CD4-positive, alpha-beta T cell treated with Interleukin-15 for 1 hour (primary cell): ENCODE results near the gene MYO18B.

ENCODE experiments used
- DNase-seq: peaks from one replicate; pipeline ENCODE4 v3.0.0-alpha.2; 2020

Gene MYO18B

DNA sequence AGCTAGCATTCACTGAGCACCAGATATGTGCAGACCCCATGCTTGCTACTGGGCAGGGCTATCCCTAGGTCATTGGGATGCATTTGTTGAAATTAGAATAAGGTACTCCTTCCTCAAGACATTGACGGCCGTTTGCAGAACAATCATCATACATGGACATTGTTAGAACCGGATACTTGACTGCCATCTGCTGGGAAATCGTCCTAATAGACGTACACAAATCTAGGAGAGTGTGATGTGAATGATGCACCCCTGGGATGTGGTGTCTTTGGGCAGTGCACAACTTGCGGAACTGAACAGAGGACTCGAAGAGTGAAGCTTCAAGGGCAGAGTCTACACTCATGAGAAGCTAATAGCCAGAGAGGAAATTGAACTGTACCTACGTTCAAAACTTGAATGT, 35.9 kb downstream of the MYO18B start:
- no peak for DNase-seq

DNA sequence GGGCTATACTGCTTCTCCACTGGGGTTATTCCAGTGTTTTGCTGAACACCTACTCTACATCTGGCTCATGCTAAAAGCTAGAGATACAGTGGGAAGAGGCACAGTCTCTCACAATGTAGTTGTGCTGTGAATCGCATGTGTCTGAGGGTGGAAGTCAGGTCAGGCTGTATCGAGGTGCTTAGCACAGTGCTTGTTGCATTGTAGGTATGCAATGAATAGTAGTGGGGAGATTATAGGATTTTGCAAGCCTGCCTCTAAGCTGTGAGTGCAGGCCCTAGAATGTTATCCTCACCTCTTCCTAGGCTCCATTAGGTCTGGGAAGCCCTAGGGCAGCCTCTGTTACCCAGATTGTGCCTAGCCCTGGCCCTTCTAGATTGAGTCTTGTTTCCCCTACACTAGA, 37.4 kb downstream of the MYO18B start:
- no peak for DNase-seq

- DNase-seq = no peak
Observed at GRCh38 chr22:25779890-25780289, 37.9 kb downstream of the MYO18B start.

DNA sequence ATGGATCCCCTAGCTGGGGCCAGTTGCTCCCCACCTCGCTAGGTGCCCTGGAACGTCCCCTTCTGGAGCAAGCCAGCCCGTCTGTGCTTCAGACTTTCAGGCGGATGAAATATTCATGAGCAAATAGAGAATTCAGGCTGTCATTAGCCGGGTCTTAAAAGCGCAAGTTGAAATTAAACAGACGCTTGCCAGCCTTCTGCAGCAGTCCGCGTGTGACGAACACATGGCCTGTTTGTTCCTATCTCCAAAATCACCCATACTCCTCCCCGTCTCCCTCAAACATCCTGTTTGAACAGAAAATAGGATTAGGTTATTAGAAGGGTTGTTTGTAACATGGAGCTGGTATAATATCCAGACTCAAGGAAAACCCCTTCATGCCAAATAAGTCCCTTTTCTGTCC, 38.7 kb downstream of the MYO18B start:
- DNase-seq = no peak

DNA sequence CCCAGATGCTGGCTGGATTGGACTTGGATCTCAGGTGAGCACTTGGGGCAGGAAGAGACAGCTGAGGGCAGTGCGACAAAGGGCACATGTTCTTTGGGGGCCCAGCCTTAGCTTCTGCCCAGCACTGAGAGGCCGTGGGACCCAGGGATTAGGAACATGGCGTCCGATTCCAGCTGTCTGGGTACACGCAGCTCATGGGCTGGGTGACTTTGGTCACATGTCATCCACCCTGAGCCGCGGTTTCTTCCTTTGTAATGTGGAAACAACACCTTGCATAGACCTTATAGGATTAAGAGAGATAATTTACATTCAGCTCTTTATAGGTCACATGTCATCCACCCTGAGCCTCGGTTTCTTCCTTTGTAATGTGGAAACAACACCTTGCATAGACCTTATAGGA, 39.8 kb downstream of the MYO18B start:
- DNase-seq = no peak

DNA sequence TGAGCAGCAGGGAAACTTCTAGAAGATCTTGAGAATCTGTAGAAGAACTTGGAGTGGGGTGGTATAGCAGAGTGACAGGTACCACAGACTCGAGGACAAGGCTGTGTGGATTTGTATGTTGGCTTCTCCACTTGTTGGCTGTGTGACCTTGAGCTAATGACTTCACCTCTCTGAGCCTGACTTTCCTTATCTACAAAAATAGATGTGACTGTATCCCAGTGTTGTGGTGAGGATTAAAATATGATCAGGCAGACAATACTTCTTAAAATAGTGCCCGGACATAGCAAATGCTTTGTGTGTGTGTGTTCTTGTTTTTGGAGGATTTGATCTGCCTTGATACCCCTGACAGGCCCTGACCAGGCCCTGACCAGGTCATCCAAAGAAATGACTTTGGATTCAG, 40.8 kb downstream of the MYO18B start:
- no peak for DNase-seq

- no peak for DNase-seq
Observed at GRCh38 chr22:25783856-25784255, 41.9 kb downstream of the MYO18B start.

- no peak for DNase-seq
Observed at GRCh38 chr22:25786165-25786564, 44.2 kb downstream of the MYO18B start.

DNA sequence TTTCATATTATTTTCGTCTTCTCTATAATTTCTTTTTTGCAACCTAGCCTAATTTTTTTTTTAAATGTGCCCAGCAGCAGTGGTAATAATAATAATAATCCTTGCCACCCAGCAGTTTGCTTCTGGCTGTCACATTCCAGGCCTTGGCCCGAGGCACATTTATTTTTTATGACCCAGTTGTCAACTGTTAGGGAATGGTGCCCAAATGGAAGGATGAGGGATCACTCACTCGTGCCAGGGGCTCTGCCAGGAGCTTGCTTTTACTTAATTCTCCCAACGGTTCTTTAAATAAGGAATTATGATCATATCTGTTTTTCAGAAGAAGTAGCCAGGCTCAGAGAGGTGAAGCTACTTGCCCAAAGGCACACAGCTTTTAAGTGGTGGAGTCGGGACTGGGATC, 49.6 kb downstream of the MYO18B start:
- no peak for DNase-seq

DNA sequence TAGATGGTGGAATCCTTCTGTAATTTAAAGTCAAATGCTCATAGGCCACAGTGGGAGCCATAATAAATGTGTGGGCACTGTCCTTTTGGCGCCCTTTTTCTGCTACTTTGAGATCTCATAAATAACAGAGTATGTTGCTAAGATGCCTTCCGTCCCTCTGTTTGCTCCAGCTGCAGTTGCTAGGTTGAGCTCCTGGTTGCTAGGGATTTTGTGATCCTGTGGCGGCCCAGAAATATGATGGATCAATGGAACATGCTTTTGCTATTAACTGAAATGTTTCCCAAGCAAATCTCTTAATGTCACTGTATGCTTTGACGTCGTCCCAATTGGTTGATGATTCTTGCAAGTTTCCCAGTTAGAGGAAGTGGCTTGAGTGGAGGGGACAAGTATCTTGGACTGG, 53.5 kb downstream of the MYO18B start:
- no peak for DNase-seq

DNA sequence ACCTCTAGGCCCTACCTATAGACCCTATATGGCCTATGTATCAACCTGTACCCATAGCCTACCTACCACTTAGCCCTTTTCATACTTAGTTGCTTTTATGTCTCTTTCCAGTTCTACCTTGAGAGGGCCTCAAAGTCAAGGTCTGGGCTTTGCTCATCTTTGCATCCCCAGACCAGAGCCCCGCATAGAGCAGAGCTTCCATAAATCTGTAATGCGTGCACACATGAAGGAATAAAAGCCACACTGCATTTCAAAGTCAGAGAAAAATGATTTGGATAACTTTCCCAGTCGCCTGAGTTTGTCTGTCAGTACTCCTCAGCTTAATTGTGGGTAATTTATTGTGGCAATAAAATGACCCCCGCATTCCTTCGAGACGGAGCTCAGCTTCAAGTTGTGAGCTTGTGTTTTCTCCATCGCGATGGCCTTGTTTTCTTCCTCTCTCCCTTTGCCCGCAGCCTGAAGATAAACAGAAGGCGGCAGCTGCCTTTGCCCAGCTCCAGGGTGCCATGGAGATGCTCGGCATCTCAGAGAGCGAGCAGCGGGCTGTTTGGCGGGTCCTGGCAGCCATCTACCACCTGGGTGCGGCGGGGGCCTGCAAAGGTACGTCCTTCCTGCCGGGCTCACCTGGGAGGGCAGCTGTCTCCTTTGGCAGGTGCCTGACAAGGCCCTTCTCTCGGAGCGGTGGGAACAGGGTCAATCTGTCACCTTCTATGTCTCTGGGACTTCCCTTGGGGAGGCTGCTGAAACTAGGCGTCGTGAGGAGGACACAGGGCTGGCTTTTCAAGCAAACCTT, 55.7 kb downstream of the MYO18B start:
- DNase-seq = no peak

- no peak for DNase-seq
Observed at GRCh38 chr22:25800766-25801165, 58.8 kb downstream of the MYO18B start.

GRCh38 chr22:25802018-25802417, 60.0 kb downstream of the MYO18B start:
- DNase-seq = no peak

GRCh38 chr22:25804676-25805075, 62.7 kb downstream of the MYO18B start:
- DNase-seq = no peak

DNA sequence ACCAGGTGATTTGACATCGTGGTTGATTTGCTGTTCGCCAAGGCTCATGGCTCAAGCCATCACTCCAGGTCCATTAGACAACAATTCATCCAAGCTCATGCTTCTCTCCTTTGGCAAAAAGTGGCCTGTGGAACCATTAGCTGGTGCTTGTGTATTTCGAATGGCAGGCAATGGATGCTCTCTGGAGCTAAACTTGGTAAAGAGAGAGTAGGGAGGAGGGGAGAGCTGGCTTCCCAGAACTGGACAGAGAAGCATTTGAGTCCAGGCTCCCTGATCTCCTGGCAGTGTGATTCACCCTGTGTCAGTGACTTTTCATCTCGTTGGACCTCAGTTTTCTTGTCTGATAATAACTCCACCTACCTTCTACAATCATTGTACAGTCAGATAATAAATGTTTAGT, 64.6 kb downstream of the MYO18B start:
- DNase-seq = no peak

GRCh38 chr22:25814685-25815084, 72.7 kb downstream of the MYO18B start:
- no peak for DNase-seq

GRCh38 chr22:25815561-25815960, 73.6 kb downstream of the MYO18B start:
- DNase-seq = no peak

- no peak for DNase-seq
Observed at GRCh38 chr22:25816522-25817059, 74.6 kb downstream of the MYO18B start.

DNA sequence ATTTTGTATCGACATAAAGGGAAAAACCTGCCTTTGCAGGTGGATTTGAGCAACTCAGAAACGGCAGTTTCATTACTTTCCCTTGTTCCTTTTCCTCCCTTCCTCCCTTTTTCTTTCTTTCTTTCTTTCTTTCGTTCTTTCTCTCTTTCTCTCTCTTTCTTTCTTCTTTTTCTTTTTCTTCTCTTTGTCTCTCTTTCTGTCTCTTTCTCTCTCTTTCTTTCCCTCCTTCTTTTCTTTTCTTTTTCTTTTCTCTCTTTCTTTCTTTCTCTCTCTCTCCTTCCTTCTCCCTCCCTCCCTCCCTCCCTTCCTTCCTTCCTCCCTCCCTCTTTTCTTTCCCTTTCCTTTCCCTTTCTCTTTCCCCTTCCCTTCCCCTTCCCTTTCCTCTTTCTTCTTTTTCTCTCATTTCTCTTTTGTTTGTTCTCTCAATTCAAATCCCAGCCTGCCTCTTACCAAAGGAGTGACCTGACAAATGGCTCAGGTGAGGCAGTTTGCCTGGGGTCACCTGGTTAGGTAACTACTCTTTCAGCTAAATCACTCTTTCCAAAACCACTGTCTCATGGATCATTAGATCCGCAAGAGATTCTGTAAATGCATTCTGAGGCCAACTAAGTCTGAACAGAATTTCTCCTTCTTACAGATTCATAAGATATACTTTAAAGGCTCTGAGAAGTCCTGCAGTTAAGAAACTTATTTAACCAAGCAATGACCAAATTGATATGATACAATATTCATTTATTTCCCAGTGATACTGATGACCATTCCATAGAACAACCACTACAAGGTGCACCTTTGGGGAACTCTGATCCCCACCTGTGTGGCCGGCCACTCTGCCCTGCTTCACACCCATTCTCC, 75.3 kb downstream of the MYO18B start:
- no peak for DNase-seq

DNA sequence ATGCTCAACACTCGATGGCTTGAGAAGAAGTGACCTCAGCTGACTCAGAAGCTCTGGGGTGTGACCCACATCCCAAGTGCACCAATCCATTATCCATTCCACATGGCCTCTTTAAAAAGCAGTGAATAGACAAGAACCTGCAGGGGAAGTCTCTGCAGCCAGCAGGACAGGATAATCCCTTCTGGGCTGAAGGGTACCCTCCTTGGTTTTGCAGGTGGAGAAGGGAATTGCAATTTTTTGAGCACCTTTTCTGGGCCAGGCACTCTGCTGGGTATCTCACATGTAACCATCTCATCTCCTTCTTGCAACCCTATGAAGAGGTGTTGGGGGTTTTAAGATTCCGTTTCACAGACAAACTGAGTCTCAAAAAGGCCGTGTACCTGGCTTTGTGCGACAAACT, 76.6 kb downstream of the MYO18B start:
- DNase-seq = no peak

DNA sequence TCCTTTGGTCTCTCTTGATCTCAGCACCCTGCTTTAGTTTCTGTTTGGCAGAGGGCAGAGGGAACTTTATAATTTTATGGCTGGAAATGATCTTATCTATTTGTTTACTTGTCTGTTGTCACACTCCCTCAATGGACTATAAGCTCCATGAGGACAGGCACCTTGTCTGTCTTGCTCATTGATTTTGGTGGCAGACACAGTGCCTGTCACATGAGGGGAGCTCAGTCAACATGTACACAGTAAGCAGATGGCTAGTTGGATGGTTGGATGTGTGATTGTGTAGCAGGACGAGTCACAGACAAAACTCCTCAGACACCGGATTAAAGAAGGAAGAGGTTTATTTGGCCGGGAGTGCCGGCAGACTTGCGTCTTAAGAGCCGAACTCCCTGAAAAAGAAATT, 80.4 kb downstream of the MYO18B start:
- no peak for DNase-seq

DNA sequence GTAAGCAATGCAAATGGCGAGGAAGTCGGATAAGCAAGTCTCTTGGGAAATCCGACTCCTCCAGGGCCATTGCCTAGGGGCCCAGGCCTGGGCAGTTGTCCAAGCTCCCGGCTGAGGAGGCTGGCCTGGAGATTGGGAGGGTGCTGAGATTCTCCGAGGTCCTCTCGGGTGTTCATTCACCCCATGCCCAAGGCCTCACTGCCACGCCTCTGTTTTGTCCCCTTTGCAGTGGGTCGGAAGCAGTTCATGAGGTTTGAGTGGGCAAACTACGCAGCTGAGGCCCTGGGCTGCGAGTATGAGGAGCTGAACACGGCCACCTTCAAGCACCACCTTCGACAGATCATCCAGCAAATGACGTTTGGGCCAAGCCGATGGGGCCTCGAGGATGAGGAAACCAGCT, 81.3 kb downstream of the MYO18B start:
- no peak for DNase-seq

- DNase-seq = no peak
Observed at GRCh38 chr22:25824828-25825423, 82.9 kb downstream of the MYO18B start.

DNA sequence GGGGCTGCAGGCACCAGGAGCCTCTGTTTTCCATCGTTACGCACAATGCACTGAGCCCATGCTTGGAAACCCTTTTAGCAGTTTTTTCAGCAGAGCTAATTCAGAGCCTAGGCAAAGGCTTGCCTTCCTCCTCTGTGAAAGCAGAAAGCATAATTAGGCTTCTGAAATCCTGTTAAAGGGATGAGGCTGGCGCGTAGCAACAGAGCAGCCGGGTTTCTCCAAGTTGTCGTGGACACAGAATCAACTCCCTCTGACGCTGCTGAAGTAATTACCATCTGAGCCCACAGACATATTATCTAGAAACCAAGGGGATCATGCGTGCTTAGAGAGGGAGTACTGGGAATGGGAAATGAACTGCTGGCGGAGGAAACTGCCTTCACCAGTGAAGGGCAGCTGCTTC, 85.4 kb downstream of the MYO18B start:
- DNase-seq = no peak
